K562 (cell line): Measurements from ENCODE around the gene STX18. TPM values are rescaled to one million over a fixed set of nuclear protein-coding genes. Genes with fewer than 3 reads are reported as not detected.

Experiments used
- ATAC-seq: fragments of 200-7000 bp; cut with Tn5 transposase; 3 replicates; pipeline ENCODE4 v1.9.1; 2020; ENCODE audit warnings: moderate library complexity
- BruUV-seq: library from RNA; stranded (reverse); fragments of 400-500 nt; replicated peaks from 2 replicates; lab custom pipeline; 2021; lab: Mats Ljungman, UMichigan
- CTCF ChIA-PET: fragments of 300-600 bp; formaldehyde crosslinking; extraction: SDS; loops from one replicate; lab custom pipeline; 2021; ENCODE audit warnings: low intra/inter-chr PET ratio; lab: Yijun Ruan, JAX
- POLR2A ChIA-PET: fragments of 300-600, 350-650 bp; sonication (Branson Sonifier 250); formaldehyde crosslinking; extraction: SDS; loops from one replicate; lab custom pipeline; 2021; ENCODE audit warnings: antibody characterized with exemption, inconsistent platforms; lab: Yijun Ruan, JAX
- DNase-seq, 4 experiments: peaks; one replicate each; pipeline versions ENCODE4 v3.0.0 to v3.0.0-alpha.2; 2011 to 2018; ENCODE audit warnings: low spot score in 3 of 4, mixed read lengths in 3 of 4; ENCODE audit errors: extremely low read depth in 1 of 4
- FAIRE-seq: peaks from 2 replicates; lab custom pipeline; 2011; peaks lifted over from hg19 to GRCh38; lab: Jason Lieb, UNC
- H2AFZ ChIP-seq: 2 replicates; pipeline ENCODE4 v1.6.0; 2011; ENCODE audit warnings: low read depth, low read length, control low read depth, inconsistent platforms
- H3K27ac ChIP-seq: fragments of 200-600 bp; 3 replicates; pipeline ENCODE4 v1.8.0; 2011; ENCODE audit warnings: low read depth, mild to moderate bottlenecking, control low read depth, inconsistent platforms, low read length, moderate library complexity, mixed read lengths; ENCODE audit errors: extremely low read depth
- H3K27me3 ChIP-seq, 2 experiments: fragments of 300-600 bp in 1 of 2; 2 replicates in 1 of 2; 3 replicates in 1 of 2; pipeline versions ENCODE4 v1.6.0 to v1.8.0; 2011; ENCODE audit warnings: inconsistent platforms in 2 of 2, low read length in 2 of 2, mild to moderate bottlenecking in 1 of 2, mixed read lengths in 1 of 2, moderate library complexity in 1 of 2; ENCODE audit not compliant: control insufficient read depth in 2 of 2, insufficient read depth in 2 of 2
- H3K36me3 ChIP-seq: fragments of 300-600 bp; 3 replicates; pipeline ENCODE4 v1.8.0; 2011; ENCODE audit warnings: mild to moderate bottlenecking, low read length, inconsistent platforms; ENCODE audit not compliant: control insufficient read depth, insufficient read depth
- H3K4me1 ChIP-seq, 2 experiments: fragments of 200-600 bp in 1 of 2; replicated peaks in 1 of 2; 2 replicates in 1 of 2; 3 replicates in 1 of 2; pipeline versions ENCODE4 v1.5.1 to v1.8.0; 2011; ENCODE audit warnings: inconsistent platforms in 2 of 2, low read length in 2 of 2, mild to moderate bottlenecking in 1 of 2, mixed read lengths in 1 of 2, moderate library complexity in 1 of 2; ENCODE audit not compliant: control insufficient read depth in 2 of 2, insufficient read depth in 2 of 2
- H3K4me2 ChIP-seq: 2 replicates; pipeline ENCODE4 v1.6.1; 2011; ENCODE audit warnings: low read length, control low read depth, inconsistent platforms, mixed read lengths; ENCODE audit not compliant: insufficient read depth
- H3K4me3 ChIP-seq: fragments of 200-600 bp; sonication (generic), shearing (Covaris generic); 2 replicates; pipeline ENCODE4 v1.5.1; 2016; ENCODE audit warnings: control low read depth, inconsistent platforms
- H3K79me2 ChIP-seq: fragments of 200-600 bp; 3 replicates; pipeline ENCODE4 v1.8.0; 2011; ENCODE audit warnings: low read length, inconsistent platforms; ENCODE audit not compliant: control insufficient read depth, insufficient read depth
- H3K9ac ChIP-seq, 2 experiments: 2 replicates each; pipeline versions ENCODE4 v1.6.0 to v1.6.1; 2011; ENCODE audit warnings: low read depth in 2 of 2, low read length in 2 of 2, control low read depth in 1 of 2, inconsistent platforms in 1 of 2, mild to moderate bottlenecking in 1 of 2, mixed read lengths in 1 of 2; ENCODE audit not compliant: insufficient read depth in 1 of 2
- H3K9me1 ChIP-seq: one replicate; pipeline ENCODE4 v1.6.0; 2011; ENCODE audit warnings: inconsistent platforms, mild to moderate bottlenecking, low read length, moderate library complexity; ENCODE audit not compliant: control insufficient read depth, insufficient read depth
- H3K9me3 ChIP-seq: replicated peaks from 2 replicates; pipeline ENCODE4 v1.5.1; 2011; ENCODE audit warnings: low read depth, low read length, inconsistent platforms; ENCODE audit not compliant: control insufficient read depth, insufficient read depth
- H4K20me1 ChIP-seq: replicated peaks from 2 replicates; pipeline ENCODE4 v1.6.1; 2011; ENCODE audit warnings: low read length, inconsistent platforms, mixed read lengths; ENCODE audit not compliant: control insufficient read depth, insufficient read depth
- CXXC5 ChIP-seq: fragments of 250-450 bp; sonication (Bioruptor Pico); IDR thresholded peaks from 2 replicates; pipeline ENCODE4 v1.8.0; 2022; ENCODE audit warnings: inconsistent platforms, mild to moderate bottlenecking, moderate library complexity
- NR3C1 ChIP-seq: sonication (generic); formaldehyde crosslinking; IDR thresholded peaks from 2 replicates; pipeline ENCODE4 v1.8.1; 2022; ENCODE audit warnings: missing genetic modification reagents
- OTX1 ChIP-seq: fragments of 450-650 bp; formaldehyde crosslinking; IDR thresholded peaks from 2 replicates; pipeline ENCODE4 v1.4.0; 2022; ENCODE audit warnings: mild to moderate bottlenecking
- SMAD3 ChIP-seq: fragments of 450-650 bp; formaldehyde crosslinking; conservative IDR thresholded peaks from 2 replicates; pipeline ENCODE4 v1.4.0; 2020; ENCODE audit warnings: mild to moderate bottlenecking
- TARDBP ChIP-seq: fragments of 450-650 bp; IDR thresholded peaks from 2 replicates; pipeline ENCODE4 v1.6.1; 2016
- U2AF2 ChIP-seq: fragments of 200-400 bp; formaldehyde crosslinking; optimal IDR thresholded peaks from 2 replicates; pipeline ENCODE3; 2017; ENCODE audit warnings: low read depth, mild to moderate bottlenecking, low read length
- YBX1 ChIP-seq: fragments of 450-650 bp; IDR thresholded peaks from 2 replicates; pipeline ENCODE4 v1.7.1; 2016; ENCODE audit warnings: mild to moderate bottlenecking
- ZBTB33 ChIP-seq: sonication (generic); formaldehyde crosslinking; IDR thresholded peaks from 2 replicates; pipeline ENCODE4 v1.8.1; 2023; ENCODE audit warnings: mild to moderate bottlenecking, missing genetic modification reagents
- ZNF143 ChIP-seq: sonication (generic); formaldehyde crosslinking; IDR thresholded peaks from 2 replicates; pipeline ENCODE4 v1.9.0; 2022; ENCODE audit warnings: mild to moderate bottlenecking, missing genetic modification reagents
- ZNF75A ChIP-seq: fragments of 450-650 bp; formaldehyde crosslinking; IDR thresholded peaks from 2 replicates; pipeline ENCODE4 v1.4.0; 2020; ENCODE audit warnings: mild to moderate bottlenecking
- ZSCAN32 ChIP-seq: fragments of 450-650 bp; formaldehyde crosslinking; IDR thresholded peaks from 2 replicates; pipeline ENCODE4 v1.4.0; 2020; ENCODE audit warnings: mild to moderate bottlenecking, moderate library complexity
- WGBS: fragments of 100-300 bp; shearing (Covaris generic); methylation state at CpG from one replicate; pipeline ENCODE4 v1.1.6; 2016; ENCODE audit warnings: low coverage, mixed read lengths; ENCODE audit not compliant: insufficient coverage; ENCODE audit errors: missing lambda C conversion rate; 5-methylcytosine and 5-hydroxymethylcytosine counted together
- in situ Hi-C: fragments of 300-500 bp; cut with MboI; formaldehyde crosslinking; loops from 4 replicates; pipeline ENCODE4 v1.15.0; 2018; ENCODE audit warnings: inconsistent platforms, mixed read lengths
- intact Hi-C: fragments of 100-400 bp; cut with micrococcal nuclease; formaldehyde crosslinking; loops from 2 replicates; pipeline ENCODE4 v1.14.2; 2022
- polyA plus RNA-seq, 8 experiments: library from polyadenylated mRNA; depleted of rRNA in 4 of 8; stranded (reverse) in 5 of 8; unstranded in 3 of 8; fragments of >200 nt; fragmentation: Nextera tagmentation in 2 of 8; fragmentation: Illumina TruSeq in 1 of 8; extraction: Ambion mirVana in 2 of 8; extraction: Trizol in 1 of 8; gene quantifications; 2 replicates each; pipeline versions ENCODE4 v1.2.1 to v1.2.3, GENCODE V29; 2011 to 2014; ENCODE audit warnings: inconsistent platforms in 1 of 8, missing spikeins in 1 of 8
- total RNA-seq, 7 experiments: library from RNA; depleted of rRNA in 6 of 7; stranded (reverse); fragments of >200 nt in 6 of 7; fragmentation: Illumina TruSeq in 2 of 7; extraction: Trizol in 2 of 7; gene quantifications; 2 replicates each; pipeline versions ENCODE4 v1.2.1 to v1.2.3, GENCODE V29; 2011 to 2021; ENCODE audit warnings: low replicate concordance in 1 of 7
- TF ChIP-seq, protein P1 (sequence below), 3 experiments: fragments of 200-800 bp in 1 of 3; sonication (Bioruptor generic) in 1 of 3; sonication (generic) in 1 of 3; formaldehyde crosslinking in 1 of 3; IDR thresholded peaks; 2 replicates each; pipeline versions ENCODE4 v1.6.1 to v1.8.0; 2016 to 2022; ENCODE audit warnings: mild to moderate bottlenecking in 2 of 3, missing compliant biosample characterization in 2 of 3, missing genetic modification characterization in 2 of 3, missing genetic modification reagents in 1 of 3
- TF ChIP-seq, protein P2 (sequence below): sonication (generic); formaldehyde crosslinking; IDR thresholded peaks from 2 replicates; pipeline ENCODE4 v1.8.0; 2023; ENCODE audit warnings: missing genetic modification reagents, mild to moderate bottlenecking, borderline replicate concordance

The STX18 gene
- total and polyA plus RNA-seq, 9 of the 15 experiments (the other 6 are each of a cell fraction or from before 2014, with no cell fraction given): 6.2 to 41.7 (median 22.7) TPM

DNA sequence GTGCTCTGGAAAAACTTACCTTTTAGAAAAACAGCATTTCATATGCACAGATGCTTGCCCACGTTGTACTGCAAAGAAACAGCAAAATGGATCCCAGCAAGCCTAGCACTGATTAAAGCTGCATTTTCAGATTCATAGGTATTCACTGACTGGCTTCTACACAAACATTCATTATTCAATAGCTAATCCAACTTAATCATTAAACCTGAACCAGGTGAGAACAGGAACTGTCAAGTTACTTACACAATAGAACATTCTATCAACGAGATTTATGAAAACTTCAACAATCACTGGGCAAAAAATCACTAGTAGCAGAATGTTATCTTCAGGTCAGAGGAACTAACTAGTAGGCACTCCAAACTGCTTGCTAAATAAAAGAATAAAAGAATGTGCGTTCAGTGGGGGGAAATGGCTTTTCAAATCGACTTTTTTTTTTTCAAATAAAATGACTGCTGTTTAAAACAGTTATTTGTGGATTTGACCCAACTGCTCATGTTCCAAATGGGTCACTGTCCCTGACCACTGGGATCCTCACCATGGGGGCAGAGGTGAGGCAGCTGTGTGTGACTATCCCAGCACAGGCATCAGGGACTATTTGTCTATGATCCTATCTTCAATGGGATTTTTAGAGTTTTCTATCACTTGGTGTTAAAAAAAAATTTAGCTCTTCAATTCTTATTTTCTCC is 42.3 kb downstream of the STX18 start:
- no peak overlapping the region for H3K27ac ChIP-seq
- no peak overlapping the region for H3K9ac ChIP-seq
- H4K20me1 ChIP-seq: peaks cover 7% of the 10 kb centered on the region; the same call in 1 of the 2 replicates
- FAIRE-seq: no peak
- H3K4me3 ChIP-seq: no peak overlapping the region
- ChIA-PET CTCF (interaction anchor here (0.7 kb wide), 1 partner anchor 59 kb away, joined by 3 read pairs; no protein-coding TSS in a partner anchor), POLR2A (interaction anchor here (0.7 to 1.3 kb wide), 2 partner anchors 53 to 388 kb away, joined by 3 to 4 read pairs; no protein-coding TSS in a partner anchor)
- TF ChIP-seq ZNF143 (CRISPR knock-in tag) (no peak), U2AF2 (no peak), ZNF75A (no peak), TARDBP (no peak), CXXC5 (CRISPR knock-in tag) (no peak), NR3C1 (CRISPR knock-in tag) (no peak), ZBTB33 (CRISPR knock-in tag) (no peak), OTX1 (CRISPR knock-in tag) (no peak), YBX1 (no peak), SMAD3 (CRISPR knock-in tag) (no peak), ZSCAN32 (no peak)
- TF ChIP-seq, protein P1, sequence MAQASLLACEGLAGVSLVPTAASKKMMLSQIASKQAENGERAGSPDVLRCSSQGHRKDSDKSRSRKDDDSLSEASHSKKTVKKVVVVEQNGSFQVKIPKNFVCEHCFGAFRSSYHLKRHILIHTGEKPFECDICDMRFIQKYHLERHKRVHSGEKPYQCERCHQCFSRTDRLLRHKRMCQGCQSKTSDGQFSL (CRISPR knock-in tag; IDR thresholded peaks at IDR 0.05): no peak
- TF ChIP-seq, protein P1 (tag; IDR thresholded peaks at IDR 0.05): no peak
- TF ChIP-seq, protein P2, sequence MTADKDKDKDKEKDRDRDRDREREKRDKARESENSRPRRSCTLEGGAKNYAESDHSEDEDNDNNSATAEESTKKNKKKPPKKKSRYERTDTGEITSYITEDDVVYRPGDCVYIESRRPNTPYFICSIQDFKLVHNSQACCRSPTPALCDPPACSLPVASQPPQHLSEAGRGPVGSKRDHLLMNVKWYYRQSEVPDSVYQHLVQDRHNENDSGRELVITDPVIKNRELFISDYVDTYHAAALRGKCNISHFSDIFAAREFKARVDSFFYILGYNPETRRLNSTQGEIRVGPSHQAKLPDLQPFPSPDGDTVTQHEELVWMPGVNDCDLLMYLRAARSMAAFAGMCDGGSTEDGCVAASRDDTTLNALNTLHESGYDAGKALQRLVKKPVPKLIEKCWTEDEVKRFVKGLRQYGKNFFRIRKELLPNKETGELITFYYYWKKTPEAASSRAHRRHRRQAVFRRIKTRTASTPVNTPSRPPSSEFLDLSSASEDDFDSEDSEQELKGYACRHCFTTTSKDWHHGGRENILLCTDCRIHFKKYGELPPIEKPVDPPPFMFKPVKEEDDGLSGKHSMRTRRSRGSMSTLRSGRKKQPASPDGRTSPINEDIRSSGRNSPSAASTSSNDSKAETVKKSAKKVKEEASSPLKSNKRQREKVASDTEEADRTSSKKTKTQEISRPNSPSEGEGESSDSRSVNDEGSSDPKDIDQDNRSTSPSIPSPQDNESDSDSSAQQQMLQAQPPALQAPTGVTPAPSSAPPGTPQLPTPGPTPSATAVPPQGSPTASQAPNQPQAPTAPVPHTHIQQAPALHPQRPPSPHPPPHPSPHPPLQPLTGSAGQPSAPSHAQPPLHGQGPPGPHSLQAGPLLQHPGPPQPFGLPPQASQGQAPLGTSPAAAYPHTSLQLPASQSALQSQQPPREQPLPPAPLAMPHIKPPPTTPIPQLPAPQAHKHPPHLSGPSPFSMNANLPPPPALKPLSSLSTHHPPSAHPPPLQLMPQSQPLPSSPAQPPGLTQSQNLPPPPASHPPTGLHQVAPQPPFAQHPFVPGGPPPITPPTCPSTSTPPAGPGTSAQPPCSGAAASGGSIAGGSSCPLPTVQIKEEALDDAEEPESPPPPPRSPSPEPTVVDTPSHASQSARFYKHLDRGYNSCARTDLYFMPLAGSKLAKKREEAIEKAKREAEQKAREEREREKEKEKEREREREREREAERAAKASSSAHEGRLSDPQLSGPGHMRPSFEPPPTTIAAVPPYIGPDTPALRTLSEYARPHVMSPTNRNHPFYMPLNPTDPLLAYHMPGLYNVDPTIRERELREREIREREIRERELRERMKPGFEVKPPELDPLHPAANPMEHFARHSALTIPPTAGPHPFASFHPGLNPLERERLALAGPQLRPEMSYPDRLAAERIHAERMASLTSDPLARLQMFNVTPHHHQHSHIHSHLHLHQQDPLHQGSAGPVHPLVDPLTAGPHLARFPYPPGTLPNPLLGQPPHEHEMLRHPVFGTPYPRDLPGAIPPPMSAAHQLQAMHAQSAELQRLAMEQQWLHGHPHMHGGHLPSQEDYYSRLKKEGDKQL (CRISPR knock-in tag): no peak
- no peak for DNase-seq
- peaks cover 8% of the 10 kb centered on the region; the same call in 1 of the 3 replicates for H3K79me2 ChIP-seq
- H3K4me2 ChIP-seq: no peak overlapping the region
- WGBS: 42% methylated on average over 4 of the region's 4 CpGs
- in situ Hi-C loops (loop anchor here (10.0 to 25.0 kb wide), 2 partner anchors 385 to 1313 kb away; no protein-coding TSS in a partner anchor), intact Hi-C loops (no loop called here)
- H3K9me3 ChIP-seq: no peaks in the 10 kb centered on the region
- no peak overlapping the region for H2AFZ ChIP-seq
- ATAC-seq: no peak
- BruUV-seq: no TSS peak
- no peaks in the 10 kb centered on the region for H3K9me1 ChIP-seq
- no peaks in the 10 kb centered on the region for H3K36me3 ChIP-seq
- peaks cover 5 to 13% of the 10 kb centered on the region in 2 experiments; a peak in 3 of 5 replicates for H3K4me1 ChIP-seq
- no peaks in the 10 kb centered on the region for H3K27me3 ChIP-seq
